ENCODE results near the gene ZNF839. TPM values are rescaled to one million over a fixed set of nuclear protein-coding genes. Genes with fewer than 3 reads are reported as not detected.

Gene ZNF839
- polyA plus RNA-seq, 3 donors: 0.47 to 17.0 (median 1.7) TPM

- intact Hi-C loops (cut with micrococcal nuclease): no loop called here
- no peaks in the 10 kb centered on the region for H3K9me3 ChIP-seq (replicated peaks in 1 of 2; ENCODE audit: control insufficient read depth in 1 of 2, insufficient read depth in 1 of 2, low read length in 2 of 2)
- H2AFZ ChIP-seq (ENCODE audit: insufficient read depth, low read depth, low read length, poor library complexity, severe bottlenecking): no peak overlapping the region
- peak overlapping the region; percentile 30 to 85 (median 45) for H3K27ac Mint-ChIP-seq
- H3K27me3 ChIP-seq (ENCODE audit: control insufficient read depth in 2 of 2, insufficient read depth in 2 of 2, low read length in 2 of 2): no peaks in the 10 kb centered on the region
- H3K36me3 Mint-ChIP-seq: peaks cover 23 to 56% of the 10 kb centered on the region in 2 donors
- peaks cover 3% of the 10 kb centered on the region for H4K20me1 ChIP-seq (ENCODE audit: insufficient read depth, low read length)
- no peak for TF ChIP-seq CTCF (IDR thresholded peaks at IDR 0.05)
- peak overlapping the region; percentile 50 for H3K4me2 ChIP-seq (replicated peaks; ENCODE audit: extremely low read depth, low read length, poor library complexity, severe bottlenecking)
- peaks cover 15 to 18% of the 10 kb centered on the region in 2 donors for H3K4me1 ChIP-seq (ENCODE audit: control insufficient read depth in 1 of 2, insufficient read depth in 2 of 2, low read length in 2 of 2)
- peak overlapping the region in 1 of 3 experiments; percentile 49 for H3K4me3 ChIP-seq (replicated peaks in 1 of 3; ENCODE audit: low read depth in 2 of 3, low read length in 3 of 3)
- peaks cover 5 to 42% of the 10 kb centered on the region in 2 donors for H3K36me3 ChIP-seq (replicated peaks in 1 of 2; ENCODE audit: control insufficient read depth in 1 of 2, insufficient read depth in 2 of 2, low read length in 2 of 2)
- peak overlapping the region; percentile 13 to 71 for H3K4me3 Mint-ChIP-seq
- H3K27me3 Mint-ChIP-seq (ENCODE audit: low read depth in 3 of 3): no peaks in the 10 kb centered on the region
- peaks cover 15% of the 10 kb centered on the region for H3K4me1 Mint-ChIP-seq
- no peak overlapping the region for H3K9ac ChIP-seq (ENCODE audit: insufficient read depth, low read length, poor library complexity, severe bottlenecking)
- H3K27ac ChIP-seq (ENCODE audit: low read depth in 1 of 2, low read length in 2 of 2): peak overlapping the region in 1 of 2 donors; percentile 46
- DNase-seq: peak; percentile 48 to 80 (median 59)
- H3K9me3 Mint-ChIP-seq: no peaks in the 10 kb centered on the region
- no peaks in the 10 kb centered on the region for H3K79me2 ChIP-seq (ENCODE audit: insufficient read depth, low read length)
- no CpG with 5 or more reads among the region's 2 CpGs for WGBS (ENCODE audit: insufficient coverage)
Observed at GRCh38 chr14:102389246-102389645, 69.7 kb downstream of the ZNF839 start.

GRCh38 chr14:102390064-102390855 is 70.7 kb downstream of the ZNF839 start:
- H3K4me3 ChIP-seq (replicated peaks in 1 of 3; ENCODE audit: low read depth in 2 of 3, low read length in 3 of 3): no peak overlapping the region
- H3K9ac ChIP-seq (ENCODE audit: insufficient read depth, low read length, poor library complexity, severe bottlenecking): no peak overlapping the region
- Mint-ChIP-seq H3K36me3 (peaks cover 21 to 49% of the 10 kb centered on the region in 2 donors), H3K4me1 (peaks cover 22% of the 10 kb centered on the region), H3K4me3 (no peak overlapping the region), H3K27ac (peak overlapping the region in 4 of 7 donors; percentile 0 to 64 (median 16)), H3K9me3 (no peaks in the 10 kb centered on the region), H3K27me3 (ENCODE audit: low read depth in 3 of 3) (no peaks in the 10 kb centered on the region)
- H3K36me3 ChIP-seq (replicated peaks in 1 of 2; ENCODE audit: control insufficient read depth in 1 of 2, insufficient read depth in 2 of 2, low read length in 2 of 2): peaks cover 2 to 38% of the 10 kb centered on the region in 2 donors
- H3K27me3 ChIP-seq (ENCODE audit: control insufficient read depth in 2 of 2, insufficient read depth in 2 of 2, low read length in 2 of 2): no peaks in the 10 kb centered on the region
- H3K4me2 ChIP-seq (replicated peaks; ENCODE audit: extremely low read depth, low read length, poor library complexity, severe bottlenecking): peak overlapping the region; percentile 50
- no peak for DNase-seq
- peaks cover 3% of the 10 kb centered on the region for H4K20me1 ChIP-seq (ENCODE audit: insufficient read depth, low read length)
- no peaks in the 10 kb centered on the region for H3K9me3 ChIP-seq (replicated peaks in 1 of 2; ENCODE audit: control insufficient read depth in 1 of 2, insufficient read depth in 1 of 2, low read length in 2 of 2)
- intact Hi-C loops (cut with micrococcal nuclease): no loop called here
- TF ChIP-seq CTCF (IDR thresholded peaks at IDR 0.05): no peak
- no peak overlapping the region for H2AFZ ChIP-seq (ENCODE audit: insufficient read depth, low read depth, low read length, poor library complexity, severe bottlenecking)
- H3K4me1 ChIP-seq (ENCODE audit: control insufficient read depth in 1 of 2, insufficient read depth in 2 of 2, low read length in 2 of 2): peaks cover 24 to 28% of the 10 kb centered on the region in 2 donors
- H3K27ac ChIP-seq (ENCODE audit: low read depth in 1 of 2, low read length in 2 of 2): peak overlapping the region in 1 of 2 donors; percentile 46
- 88% methylated on average over 1 of the region's 2 CpGs for WGBS (ENCODE audit: insufficient coverage)
- no peaks in the 10 kb centered on the region for H3K79me2 ChIP-seq (ENCODE audit: insufficient read depth, low read length)

Other genes starting within 250 kb of the ZNF839 start
- gene HSP90AA1, start 232.7 kb upstream of the ZNF839 start, polyA plus RNA-seq: 100 to 1,000 TPM; 149 to 211 (median 180) TPM
- 10 to 100 TPM in 1 of 3 donors, 1 to 10 TPM in 2; 7.4 to 13.3 (median 9.0) TPM for gene WDR20, start 179.8 kb upstream of the ZNF839 start, polyA plus RNA-seq
- 1 to 10 TPM in 2 of 3 donors, under 1 TPM in 1; 0.67 to 3.4 (median 1.8) TPM for gene MOK, start 14.6 kb upstream of the ZNF839 start, polyA plus RNA-seq
- 10 to 100 TPM; 28.9 to 58.5 (median 57.1) TPM for gene CINP, start 43.1 kb downstream of the ZNF839 start, polyA plus RNA-seq
- 10 to 100 TPM in 1 of 3 donors, 1 to 10 TPM in 2; 2.8 to 10.4 (median 6.4) TPM for gene TECPR2, start 43.2 kb downstream of the ZNF839 start, polyA plus RNA-seq
- 10 to 100 TPM in 1 of 3 donors, under 1 TPM in 2; 0.43 to 10.8 (median 0.83) TPM for gene ANKRD9, start 190.0 kb downstream of the ZNF839 start, polyA plus RNA-seq

All from CD14-positive monocyte (primary cell).